ENCODE results near the gene ZBTB20.

- TF ChIP-seq CTCF (IDR thresholded peaks at IDR 0.05) = no peak
- no peak for TF ChIP-seq POLR2AphosphoS5 (IDR thresholded peaks at IDR 0.05)
Observed at GRCh38 chr3:114314282-114314681, 832.8 kb downstream of the ZBTB20 start.
